ENCODE measurements around the gene NCKAP5L. TPM values are rescaled to one million over a fixed set of nuclear protein-coding genes. Genes with fewer than 3 reads are reported as not detected.

Gene NCKAP5L
- total RNA-seq, 2 donors from 2014 or later: 5.5 to 7.5 TPM

DNA sequence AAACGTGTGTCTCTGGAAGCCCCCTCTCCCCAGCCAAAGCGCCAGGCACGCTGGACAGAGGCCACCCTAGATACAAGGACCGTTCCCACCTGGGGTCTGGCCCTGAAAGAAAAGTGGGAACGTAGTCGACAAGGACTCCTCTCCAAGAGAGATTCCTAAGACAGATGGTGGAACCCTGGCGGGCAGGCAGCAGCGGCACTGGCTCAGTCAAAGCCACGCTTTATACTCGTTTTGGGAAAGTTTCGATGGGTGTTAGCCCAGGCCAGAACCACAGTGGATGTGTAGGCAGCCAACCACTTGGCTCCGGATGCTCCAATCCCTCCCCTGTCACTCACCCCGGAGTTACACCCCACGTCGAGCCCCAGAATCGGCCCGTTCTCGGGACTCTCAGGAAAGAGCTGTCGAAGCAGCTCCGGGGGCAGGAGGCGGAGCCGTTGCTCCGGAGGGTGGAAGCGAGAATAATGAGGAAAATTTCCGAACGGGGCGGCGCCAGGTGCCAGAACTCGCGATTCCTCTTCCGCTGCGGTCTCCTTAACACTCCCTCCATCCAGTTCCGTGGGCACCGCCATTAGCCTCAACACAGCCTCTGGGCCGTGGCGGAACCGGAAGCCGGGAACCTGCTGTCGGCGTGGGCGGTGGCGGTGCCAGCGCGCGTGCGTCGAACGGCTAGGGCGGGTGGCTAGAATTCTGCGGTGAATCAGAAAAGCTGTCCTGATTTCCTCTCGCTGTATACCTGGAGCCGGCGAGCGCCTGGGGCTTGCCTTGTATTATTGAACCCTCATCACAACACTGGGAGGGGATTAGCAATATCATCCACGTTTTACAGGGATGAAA is 14.5 kb upstream of the NCKAP5L start, which contains the start of gene BCDIN3D:
Gene BCDIN3D (minus strand): TSS at position 588 of the 834 bp plus-strand sequence. CDS start 19 bp downstream, at position 569.
- DNase-seq (ENCODE audit: low spot score in 2 of 2) (peak; percentile 93 to 96), ATAC-seq (peak; percentile 89 to 94)
- peaks cover 0 to 13% of the 10 kb centered on the region in 2 donors for H3K36me3 Mint-ChIP-seq
- peak within 1 kb of the TSS; percentile 94 to 99 for H3K27ac Mint-ChIP-seq
- H3K9me3 Mint-ChIP-seq: peaks cover 0 to 5% of the 10 kb centered on the region in 2 donors

DNA sequence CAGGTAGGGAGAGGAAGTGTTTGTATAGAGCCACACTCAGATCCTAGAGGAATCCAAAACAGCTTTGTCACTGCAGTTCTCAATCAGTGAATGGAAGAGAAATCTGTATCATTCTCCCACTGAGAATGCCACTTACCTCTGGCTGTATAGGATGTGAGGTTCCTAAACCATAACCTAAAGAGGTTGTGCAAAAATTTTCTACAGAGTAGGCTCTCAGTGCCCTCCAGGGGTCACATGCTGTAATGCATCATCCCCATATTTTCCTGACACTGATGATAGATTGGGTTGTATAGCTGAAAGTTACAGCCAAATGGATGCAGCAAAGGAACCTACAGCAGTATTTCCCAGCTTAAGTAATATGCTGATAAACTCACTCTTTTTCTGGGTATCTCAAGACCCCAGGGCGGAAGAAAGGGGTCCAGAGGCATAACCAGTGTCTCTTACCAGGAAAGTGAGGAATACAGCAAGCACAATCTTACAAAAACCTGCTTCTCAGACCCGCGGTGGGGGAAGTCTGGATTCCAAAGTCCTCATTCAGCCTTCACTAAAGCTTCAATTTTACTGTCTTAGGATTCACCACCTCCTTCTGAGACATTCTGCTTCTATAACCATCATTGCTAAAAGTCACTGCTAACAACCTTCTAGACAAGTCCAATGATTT is 10.9 kb upstream of the NCKAP5L start:
- Mint-ChIP-seq H3K27ac (peak overlapping the region in 1 of 2 donors; percentile 36), H3K9me3 (no peaks in the 10 kb centered on the region), H3K36me3 (peaks cover 0 to 13% of the 10 kb centered on the region in 2 donors)
- no peak for DNase-seq (ENCODE audit: low spot score in 2 of 2)
- no peak for ATAC-seq

DNA sequence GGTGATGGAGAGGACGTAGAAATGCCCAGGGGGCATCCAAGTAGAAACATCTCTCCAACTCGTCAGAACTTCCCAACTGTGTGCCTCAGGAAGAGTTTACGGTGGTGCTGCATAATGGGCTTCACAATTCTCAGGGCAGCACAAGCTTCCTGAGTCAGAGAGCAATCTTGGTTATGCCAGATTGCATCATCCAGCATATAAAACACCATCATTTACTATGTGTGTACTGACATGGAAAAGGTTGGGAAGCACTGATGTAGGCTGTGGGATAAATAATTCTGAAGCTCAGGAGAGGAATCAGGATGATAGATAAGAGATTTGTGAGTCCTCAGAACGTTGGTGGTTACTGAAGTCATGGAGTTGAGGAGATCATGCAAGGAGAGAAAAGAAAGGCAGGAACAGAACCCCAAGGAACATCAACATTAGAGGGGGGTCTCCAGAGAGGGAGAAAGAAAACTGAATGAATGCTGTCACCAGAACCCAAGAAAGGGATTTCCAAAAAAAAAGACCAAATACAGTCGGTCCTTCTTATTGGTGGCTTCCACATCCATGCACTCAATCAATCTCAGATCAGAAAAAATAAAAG is 4.7 kb upstream of the NCKAP5L start:
- DNase-seq (ENCODE audit: low spot score in 2 of 2) (no peak), ATAC-seq (no peak)
- no peaks in the 10 kb centered on the region for H3K36me3 Mint-ChIP-seq
- peak overlapping the region in 1 of 2 donors; percentile 14 for H3K27ac Mint-ChIP-seq
- no peaks in the 10 kb centered on the region for H3K9me3 Mint-ChIP-seq

DNA sequence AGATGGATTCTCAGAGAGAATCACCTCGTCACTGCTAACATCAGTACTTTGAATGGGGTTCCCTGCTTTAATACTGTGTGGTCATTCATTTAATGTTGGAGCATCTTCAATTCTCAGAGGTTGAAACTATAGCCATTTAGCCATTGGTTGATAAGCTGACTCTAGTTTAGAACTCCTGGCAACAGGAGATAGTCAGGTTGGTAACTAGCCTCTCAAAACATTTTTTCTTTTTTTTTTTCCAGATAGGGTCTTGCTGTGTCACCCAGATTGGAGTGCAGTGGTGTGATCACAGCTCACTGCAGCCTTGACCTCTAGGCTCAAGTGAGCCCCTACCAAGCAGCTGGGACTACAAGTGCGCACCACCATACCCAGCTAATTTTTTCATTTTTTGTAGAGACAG is 3.5 kb upstream of the NCKAP5L start:
- Mint-ChIP-seq H3K27ac (no peak overlapping the region), H3K9me3 (no peaks in the 10 kb centered on the region), H3K36me3 (no peaks in the 10 kb centered on the region)
- no peak for ATAC-seq
- DNase-seq (ENCODE audit: low spot score in 2 of 2): no peak

DNA sequence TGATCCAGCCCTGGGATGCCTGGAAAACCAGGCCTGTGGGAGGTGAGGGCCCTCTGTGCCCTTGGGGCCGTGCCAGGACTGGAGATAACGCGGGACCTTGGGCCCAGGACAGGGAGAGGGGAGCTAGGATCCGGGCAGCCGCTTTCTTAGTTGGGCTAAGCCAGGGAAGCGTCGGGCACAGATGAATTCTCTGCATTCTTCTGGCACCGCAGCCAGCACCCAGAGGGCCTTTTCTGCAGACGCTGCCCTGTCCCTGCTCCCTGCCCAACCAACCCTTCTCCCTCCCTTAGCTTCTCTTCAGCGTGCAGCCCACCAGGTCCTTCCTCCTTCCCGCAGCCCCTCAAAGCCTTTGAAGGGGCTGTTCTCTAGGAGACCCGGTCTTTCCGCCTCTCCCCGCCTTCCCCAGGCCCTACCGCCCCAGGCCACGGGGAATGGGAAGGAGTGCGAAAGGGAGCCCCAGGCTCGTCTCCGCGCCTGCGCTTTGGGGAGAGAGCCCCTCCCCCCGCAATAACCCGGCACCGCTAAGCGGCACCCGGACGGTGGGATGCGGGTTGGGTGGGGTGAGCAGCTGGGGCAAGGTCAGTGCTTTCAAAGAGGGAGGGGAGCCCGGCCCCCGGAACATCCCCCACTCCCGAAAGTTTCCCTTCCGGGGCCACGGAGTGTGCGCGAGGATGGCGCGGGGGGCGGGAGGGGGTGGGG is 663 bp downstream of the NCKAP5L start:
- H3K9me3 Mint-ChIP-seq: no peaks in the 10 kb centered on the region
- DNase-seq (ENCODE audit: low spot score in 2 of 2) (peak in 1 of 2 donors; percentile 44), ATAC-seq (peak; percentile 1 to 12)
- no peaks in the 10 kb centered on the region for H3K36me3 Mint-ChIP-seq
- H3K27ac Mint-ChIP-seq: no peak overlapping the region

DNA sequence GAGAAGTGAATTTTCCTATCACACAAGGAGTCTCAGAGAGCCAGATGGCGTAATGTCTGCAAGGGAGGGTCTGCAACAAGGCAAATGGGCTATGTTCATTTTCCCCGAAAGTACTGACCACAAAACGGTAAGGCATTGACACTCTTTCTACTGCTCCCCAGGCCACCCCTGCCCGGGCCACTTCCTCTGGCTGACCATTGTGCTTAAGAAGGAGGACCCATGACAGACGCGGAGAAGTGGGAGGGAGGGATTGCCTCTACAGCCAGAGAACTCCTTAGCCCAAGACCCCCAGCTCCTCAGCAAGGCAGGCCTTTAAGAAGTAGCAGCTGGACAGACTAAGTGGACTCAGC is 1.2 kb downstream of the NCKAP5L start:
- DNase-seq (ENCODE audit: low spot score in 2 of 2) (no peak), ATAC-seq (no peak)
- Mint-ChIP-seq H3K9me3 (no peaks in the 10 kb centered on the region), H3K36me3 (peaks cover 0 to 4% of the 10 kb centered on the region in 2 donors), H3K27ac (no peak overlapping the region)

DNA sequence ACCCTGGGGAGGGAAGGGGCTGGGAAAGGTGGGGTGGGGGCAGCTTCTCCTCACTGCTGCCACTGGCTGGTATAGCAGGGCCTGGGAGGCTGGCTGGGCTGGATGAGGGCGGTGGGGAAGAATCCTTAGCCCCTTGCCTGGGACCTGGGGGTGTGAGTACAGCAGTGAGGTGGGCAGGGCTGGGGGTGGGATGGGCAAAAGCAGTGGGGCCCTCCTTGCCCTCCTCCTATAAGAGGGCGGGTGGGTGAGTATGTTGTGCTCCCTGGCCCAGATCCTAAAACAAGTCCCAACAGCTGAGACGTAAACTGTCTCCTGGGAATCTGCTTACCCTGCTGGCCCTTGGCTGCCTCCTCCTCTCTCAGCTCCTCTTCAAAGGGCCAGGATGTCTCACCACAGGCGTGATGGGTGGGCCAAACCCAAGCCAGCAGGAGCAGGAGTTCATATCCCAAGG is 2.2 kb downstream of the NCKAP5L start:
- Mint-ChIP-seq H3K36me3 (peaks cover 0 to 5% of the 10 kb centered on the region in 2 donors), H3K27ac (no peak overlapping the region), H3K9me3 (no peaks in the 10 kb centered on the region)
- ATAC-seq: no peak
- DNase-seq (ENCODE audit: low spot score in 2 of 2): no peak

DNA sequence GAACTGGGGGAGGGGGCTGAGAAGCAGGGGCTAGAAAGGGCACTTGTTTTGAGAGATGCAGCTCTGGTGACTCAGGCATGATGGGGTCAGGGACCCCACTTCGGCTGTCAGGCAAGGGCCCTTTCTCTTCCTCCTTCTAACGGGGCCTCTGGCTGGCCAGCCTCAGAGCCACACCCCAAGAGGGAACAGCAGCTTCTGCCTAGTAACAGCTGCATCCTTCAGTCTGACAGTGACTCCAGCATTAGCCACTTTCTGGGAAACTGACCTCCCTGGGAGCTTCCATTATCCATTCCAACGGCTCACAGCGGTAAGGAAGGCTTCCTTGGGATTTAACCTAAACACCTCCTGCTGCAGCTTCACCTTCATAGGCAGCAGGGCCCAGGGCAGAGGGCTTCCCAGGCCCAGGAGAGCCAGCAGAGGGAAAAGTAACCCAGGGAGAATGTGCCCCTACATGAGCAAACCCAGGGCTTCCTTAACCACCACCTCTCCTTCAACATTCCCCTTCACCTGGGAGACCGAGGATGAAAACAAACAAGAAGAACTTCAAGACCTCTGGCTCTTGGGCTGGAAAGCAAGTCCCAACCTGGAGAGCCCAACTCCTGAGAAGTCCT is 2.7 kb downstream of the NCKAP5L start:
- Mint-ChIP-seq H3K27ac (no peak overlapping the region), H3K36me3 (peaks cover 0 to 5% of the 10 kb centered on the region in 2 donors), H3K9me3 (no peaks in the 10 kb centered on the region)
- ATAC-seq (no peak), DNase-seq (ENCODE audit: low spot score in 2 of 2) (no peak)

DNA sequence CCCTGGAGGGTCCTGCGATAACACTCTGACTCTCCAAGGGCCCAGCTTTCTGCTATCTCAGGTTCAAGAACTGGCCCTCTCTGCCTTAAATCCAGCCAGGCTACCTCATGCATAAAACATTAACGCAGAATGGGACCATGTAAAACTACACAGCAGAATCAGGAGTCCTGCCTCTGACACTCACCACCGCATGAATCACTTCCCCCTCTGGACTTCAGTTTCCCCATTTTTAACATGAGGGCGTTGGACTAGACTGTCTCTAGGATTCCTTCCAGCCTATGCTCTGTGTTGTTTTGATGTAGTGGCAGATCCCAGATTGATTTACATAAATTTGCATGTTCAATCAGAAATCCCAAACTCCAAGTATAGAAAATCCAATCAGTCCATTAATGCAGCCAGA is 3.3 kb downstream of the NCKAP5L start:
- Mint-ChIP-seq H3K36me3 (peaks cover 0 to 5% of the 10 kb centered on the region in 2 donors), H3K9me3 (no peaks in the 10 kb centered on the region), H3K27ac (no peak overlapping the region)
- DNase-seq (ENCODE audit: low spot score in 2 of 2) (no peak), ATAC-seq (no peak)

DNA sequence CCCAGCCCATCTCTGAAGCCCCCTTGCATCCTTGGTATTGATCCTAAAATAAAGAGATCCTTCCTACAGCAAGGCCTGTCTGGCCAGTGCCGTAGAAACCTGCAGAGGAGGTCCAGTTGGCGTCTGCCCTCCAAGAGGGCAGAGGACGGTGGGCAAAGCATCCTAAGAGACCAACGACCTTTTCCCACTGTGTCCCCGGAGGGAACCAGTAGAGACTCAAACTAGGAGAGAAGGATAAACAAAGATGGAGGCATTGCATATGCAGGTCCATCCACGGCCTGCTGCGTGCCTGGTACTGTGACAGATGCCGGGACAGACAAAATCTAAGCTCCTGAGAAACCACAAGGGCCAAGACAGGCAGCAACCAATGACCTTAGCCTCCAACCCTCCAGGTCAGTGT is 3.8 kb downstream of the NCKAP5L start:
- Mint-ChIP-seq H3K27ac (no peak overlapping the region), H3K9me3 (no peaks in the 10 kb centered on the region), H3K36me3 (peaks cover 0 to 5% of the 10 kb centered on the region in 2 donors)
- no peak for DNase-seq (ENCODE audit: low spot score in 2 of 2)
- no peak for ATAC-seq

DNA sequence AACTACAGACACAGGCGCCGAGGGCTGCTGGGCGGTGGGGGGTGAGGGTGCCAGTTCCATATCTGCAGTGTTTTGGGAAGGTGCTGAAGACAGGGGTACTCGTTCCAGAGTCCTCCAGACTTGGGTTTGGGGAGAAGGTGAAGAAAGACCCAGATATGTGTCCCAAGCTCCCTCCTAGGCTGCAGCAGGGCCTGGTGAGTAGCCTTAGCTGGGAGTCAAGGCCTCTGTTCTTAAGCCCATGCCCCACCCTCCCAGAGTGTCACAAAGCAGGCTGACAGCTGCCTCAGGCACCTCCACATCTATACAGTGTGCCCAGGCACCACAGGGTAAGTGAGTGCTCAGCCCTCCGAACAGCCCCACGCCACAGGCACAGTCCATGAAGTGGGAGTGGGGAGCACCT is 4.3 kb downstream of the NCKAP5L start:
- Mint-ChIP-seq H3K36me3 (peaks cover 0 to 5% of the 10 kb centered on the region in 2 donors), H3K27ac (no peak overlapping the region), H3K9me3 (no peaks in the 10 kb centered on the region)
- ATAC-seq (no peak), DNase-seq (ENCODE audit: low spot score in 2 of 2) (no peak)

DNA sequence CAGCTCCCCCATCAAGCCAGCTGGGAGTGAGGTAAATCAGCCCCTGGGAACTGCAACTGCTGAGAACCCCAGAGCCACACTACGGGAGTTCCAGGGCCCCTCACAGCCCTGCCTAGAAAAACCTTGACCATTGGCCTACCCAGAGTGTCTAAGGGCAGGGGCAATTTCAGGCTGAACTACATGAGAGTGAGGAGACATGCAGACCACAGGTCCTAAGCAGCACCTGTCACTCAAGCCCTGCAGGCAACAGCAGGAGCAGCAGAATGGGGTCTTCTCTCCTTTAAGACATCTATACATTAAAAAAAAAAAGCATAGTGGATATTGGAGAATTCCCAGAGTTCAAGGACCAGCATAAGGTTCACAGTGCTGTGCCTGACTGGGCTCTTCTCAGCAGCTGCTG is 4.9 kb downstream of the NCKAP5L start:
- H3K27ac Mint-ChIP-seq: no peak overlapping the region
- no peak for ATAC-seq
- DNase-seq (ENCODE audit: low spot score in 2 of 2): no peak

DNA sequence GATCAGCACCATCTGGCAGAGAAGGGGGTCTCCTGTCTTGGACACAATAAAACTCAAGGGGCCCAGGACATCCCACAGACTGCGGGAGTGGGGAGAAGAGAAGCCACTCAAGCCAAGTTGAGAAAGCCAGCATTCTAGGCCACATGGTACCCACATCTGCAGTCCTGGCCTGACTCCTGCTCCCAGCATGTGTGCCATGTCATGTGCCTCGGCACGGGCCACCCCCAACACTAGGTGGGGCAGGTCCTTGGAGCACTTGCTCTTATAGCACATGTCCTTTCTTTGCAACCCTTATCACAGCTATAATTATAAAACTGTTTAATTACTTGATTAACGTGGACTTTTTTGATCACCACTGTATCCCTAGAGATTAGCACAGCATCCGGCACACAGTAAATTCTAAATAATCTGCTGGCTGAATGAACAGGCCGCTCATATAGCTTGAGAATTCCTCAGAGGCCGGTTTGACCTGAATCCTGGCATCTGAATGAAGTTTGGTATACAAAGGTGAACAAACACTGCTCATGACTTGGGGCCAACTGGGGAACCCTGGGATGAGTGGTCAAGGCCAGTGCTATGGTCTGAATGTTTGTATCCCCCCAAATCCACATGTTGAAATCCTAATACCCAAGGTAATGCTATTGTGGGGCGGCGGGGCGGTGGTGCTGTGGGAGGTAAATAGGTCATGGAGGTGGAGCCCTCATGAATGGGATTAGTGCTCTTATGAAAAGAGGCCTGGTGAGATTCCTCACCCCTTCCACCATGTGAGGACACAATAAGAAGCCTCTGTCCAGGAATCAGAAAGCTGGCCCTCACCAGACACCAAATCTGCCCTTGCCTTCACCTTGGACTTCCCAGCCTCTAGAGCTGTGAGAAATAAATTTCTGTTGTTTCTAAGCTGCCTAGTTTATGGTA is 6.6 kb downstream of the NCKAP5L start:
- peak overlapping the region in 1 of 2 donors; percentile 84 for H3K27ac Mint-ChIP-seq
- no peaks in the 10 kb centered on the region for H3K9me3 Mint-ChIP-seq
- ATAC-seq: no peak
- H3K36me3 Mint-ChIP-seq: peaks cover 0 to 5% of the 10 kb centered on the region in 2 donors
- no peak for DNase-seq (ENCODE audit: low spot score in 2 of 2)

More for the DNA sequence above, 4.9 kb downstream of the NCKAP5L start:
- Mint-ChIP-seq H3K36me3 (peaks cover 0 to 5% of the 10 kb centered on the region in 2 donors), H3K9me3 (no peaks in the 10 kb centered on the region)

DNA sequence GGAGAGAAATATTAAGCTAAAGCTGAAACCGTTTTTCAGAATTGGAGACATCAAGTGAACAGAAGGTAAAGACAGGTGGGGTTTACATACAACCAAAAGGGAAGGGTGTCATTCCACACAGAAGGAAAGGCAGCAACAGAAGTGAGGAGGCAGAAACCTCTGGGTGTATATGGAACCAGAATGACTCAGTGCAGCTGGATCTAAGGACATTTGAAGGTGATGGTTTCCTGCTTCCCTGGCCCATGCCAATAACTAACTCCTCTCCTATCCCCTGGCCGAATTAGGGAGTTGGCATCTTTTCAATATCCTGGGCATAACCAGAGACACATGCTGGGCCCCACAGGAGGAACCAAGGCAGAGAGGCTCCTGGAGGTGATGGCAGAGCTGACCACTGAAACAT is 8.4 kb downstream of the NCKAP5L start:
- Mint-ChIP-seq H3K27ac (peak overlapping the region in 1 of 2 donors; percentile 84), H3K9me3 (no peaks in the 10 kb centered on the region)
- DNase-seq (ENCODE audit: low spot score in 2 of 2): no peak

DNA sequence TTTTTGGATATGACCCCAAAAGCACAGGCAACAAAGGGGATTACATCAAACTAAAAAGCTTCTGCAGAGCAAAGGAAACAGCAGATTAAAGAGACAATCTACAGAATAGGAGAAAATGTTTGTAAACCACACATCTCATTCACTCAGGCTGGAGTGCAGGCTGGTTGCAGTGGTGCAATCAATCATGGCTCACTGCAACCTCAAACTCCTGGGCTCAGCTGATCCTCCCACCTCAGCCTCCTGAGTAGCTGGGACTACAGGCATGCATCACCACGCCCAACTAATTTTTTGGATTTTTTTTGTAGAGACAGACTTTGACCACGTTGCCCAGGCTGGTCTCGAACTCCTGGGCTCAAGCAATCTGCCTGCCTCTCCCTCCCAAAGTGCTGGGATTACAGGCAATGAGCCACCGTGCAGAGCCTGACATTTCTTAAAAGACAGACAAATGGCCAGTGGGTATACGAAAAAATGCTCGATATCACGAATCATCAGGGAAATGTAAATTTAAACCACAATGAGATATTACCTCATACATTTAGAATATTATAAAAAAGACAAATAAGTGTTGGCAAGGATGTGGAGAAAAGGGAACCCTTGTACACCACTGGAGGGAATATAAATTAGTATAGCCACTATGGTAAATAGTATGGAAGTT is 9.8 kb downstream of the NCKAP5L start:
- H3K27ac Mint-ChIP-seq: no peak overlapping the region
- H3K36me3 Mint-ChIP-seq: peaks cover 0 to 5% of the 10 kb centered on the region in 2 donors
- H3K9me3 Mint-ChIP-seq: no peaks in the 10 kb centered on the region
- no peak for ATAC-seq
- DNase-seq (ENCODE audit: low spot score in 2 of 2): no peak

More for the DNA sequence above, 8.4 kb downstream of the NCKAP5L start:
- ATAC-seq: no peak
- H3K36me3 Mint-ChIP-seq: peaks cover 0 to 5% of the 10 kb centered on the region in 2 donors

Measured in activated naive CD4-positive, alpha-beta T cell treated with anti-CD3 and anti-CD28 coated beads, Interleukin-2, amount 50 U/mL, for 72 hours (primary cell).